Measurements from ENCODE around the gene AVPI1.

The AVPI1 gene

DNA sequence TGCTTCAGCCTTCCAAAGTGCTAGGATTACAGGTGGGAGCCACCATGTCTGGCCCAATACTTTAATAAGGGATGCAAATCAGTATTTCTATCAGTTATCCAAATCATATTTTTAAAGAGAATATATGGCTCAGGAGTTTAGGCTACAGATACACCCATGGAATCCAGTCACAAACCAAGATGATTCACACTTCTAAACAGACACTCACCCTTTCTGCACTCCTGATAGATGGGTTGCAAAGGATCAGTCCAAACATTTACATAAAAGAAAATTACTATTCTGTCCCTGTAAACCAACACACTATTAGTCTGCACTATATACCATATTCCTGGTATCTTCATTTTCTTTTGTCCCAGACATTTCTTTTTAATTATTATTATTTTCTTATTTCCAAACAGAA is 55.9 kb downstream of the AVPI1 start:
- ChIA-PET CTCF (interaction anchor here (0.7 kb wide), 1 partner anchor 1401 kb away, joined by 3 read pairs; no protein-coding TSS in a partner anchor), POLR2A (no interaction called here)
- Histone ChIP-seq H3K27ac (ENCODE audit: extremely low read depth, low read depth, low read length) (no peak overlapping the region), H3K4me3 (ENCODE audit: low read depth, low read length) (no peak overlapping the region), H3K9me3 (ENCODE audit: control insufficient read depth, insufficient read depth, low read depth, low read length) (no peaks in the 10 kb centered on the region), H3K36me3 (ENCODE audit: control insufficient read depth in 2 of 2, insufficient read depth in 1 of 2, low read length in 2 of 2) (no peaks in the 10 kb centered on the region), H3K4me1 (ENCODE audit: control insufficient read depth, insufficient read depth, low read length) (no peaks in the 10 kb centered on the region)
- TF ChIP-seq ZSCAN16 (tag by site-specific recombination; IDR thresholded peaks at IDR 0.05) (no peak), ZFP37 (tag by site-specific recombination; IDR thresholded peaks at IDR 0.05) (no peak), TRIM28 (IDR thresholded peaks at IDR 0.05; ENCODE audit: borderline replicate concordance, low read length) (no peak), ZNF341 (tag by site-specific recombination; IDR thresholded peaks at IDR 0.05; ENCODE audit: low read depth) (no peak)
- TF ChIP-seq, protein P1, sequence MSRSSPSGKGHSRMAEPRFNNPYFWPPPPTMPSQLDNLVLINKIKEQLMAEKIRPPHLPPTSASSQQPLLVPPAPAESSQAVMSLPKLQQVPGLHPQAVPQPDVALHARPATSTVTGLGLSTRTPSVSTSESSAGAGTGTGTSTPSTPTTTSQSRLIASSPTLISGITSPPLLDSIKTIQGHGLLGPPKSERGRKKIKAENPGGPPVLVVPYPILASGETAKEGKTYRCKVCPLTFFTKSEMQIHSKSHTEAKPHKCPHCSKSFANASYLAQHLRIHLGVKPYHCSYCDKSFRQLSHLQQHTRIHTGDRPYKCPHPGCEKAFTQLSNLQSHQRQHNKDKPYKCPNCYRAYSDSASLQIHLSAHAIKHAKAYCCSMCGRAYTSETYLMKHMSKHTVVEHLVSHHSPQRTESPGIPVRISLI (tag by site-specific recombination; IDR thresholded peaks at IDR 0.05): no peak

DNA sequence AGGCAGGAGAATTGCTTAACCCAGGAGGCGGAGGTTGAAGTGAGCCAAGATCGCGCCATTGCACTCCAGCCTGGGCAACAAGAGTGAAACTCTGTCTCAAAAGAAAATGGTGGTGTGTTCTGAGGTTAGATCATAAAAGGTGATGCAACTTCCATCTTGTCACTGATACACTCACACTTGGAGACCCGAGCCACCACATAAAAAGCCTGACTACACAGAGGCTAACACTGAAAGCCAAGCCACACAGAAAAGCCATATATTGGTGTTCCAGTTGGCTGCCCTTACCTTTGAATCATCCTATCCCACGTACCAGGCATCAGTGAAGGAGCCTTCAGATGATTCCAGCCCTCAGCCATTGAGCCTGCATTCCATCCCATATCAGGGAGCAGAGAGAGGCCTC is 57.8 kb downstream of the AVPI1 start:
- Histone ChIP-seq H3K4me3 (ENCODE audit: low read depth, low read length) (no peak overlapping the region), H3K9me3 (ENCODE audit: control insufficient read depth, insufficient read depth, low read depth, low read length) (no peaks in the 10 kb centered on the region), H3K4me1 (ENCODE audit: control insufficient read depth, insufficient read depth, low read length) (no peaks in the 10 kb centered on the region), H3K27ac (ENCODE audit: extremely low read depth, low read depth, low read length) (no peak overlapping the region), H3K36me3 (ENCODE audit: control insufficient read depth in 2 of 2, insufficient read depth in 1 of 2, low read length in 2 of 2) (no peaks in the 10 kb centered on the region)
- TF ChIP-seq, protein P2, sequence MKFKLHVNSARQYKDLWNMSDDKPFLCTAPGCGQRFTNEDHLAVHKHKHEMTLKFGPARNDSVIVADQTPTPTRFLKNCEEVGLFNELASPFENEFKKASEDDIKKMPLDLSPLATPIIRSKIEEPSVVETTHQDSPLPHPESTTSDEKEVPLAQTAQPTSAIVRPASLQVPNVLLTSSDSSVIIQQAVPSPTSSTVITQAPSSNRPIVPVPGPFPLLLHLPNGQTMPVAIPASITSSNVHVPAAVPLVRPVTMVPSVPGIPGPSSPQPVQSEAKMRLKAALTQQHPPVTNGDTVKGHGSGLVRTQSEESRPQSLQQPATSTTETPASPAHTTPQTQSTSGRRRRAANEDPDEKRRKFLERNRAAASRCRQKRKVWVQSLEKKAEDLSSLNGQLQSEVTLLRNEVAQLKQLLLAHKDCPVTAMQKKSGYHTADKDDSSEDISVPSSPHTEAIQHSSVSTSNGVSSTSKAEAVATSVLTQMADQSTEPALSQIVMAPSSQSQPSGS (tag by site-specific recombination; IDR thresholded peaks at IDR 0.05; ENCODE audit: low read depth): 0 out of 2 replicates have a peak, but pooled peaks have one; percentile 4
- no peak for TF ChIP-seq ZNF302 (tag by site-specific recombination; IDR thresholded peaks at IDR 0.05; ENCODE audit: low read depth)
- POLR2A ChIA-PET: interaction anchor here (0.6 kb wide), 2 partner anchors 9 to 33 kb away, joined by 3 read pairs; no protein-coding TSS in a partner anchor
- CTCF ChIA-PET: interaction anchor here (0.6 to 0.7 kb wide), 2 partner anchors 124 to 593 kb away, joined by 3 to 4 read pairs; no protein-coding TSS in a partner anchor

DNA sequence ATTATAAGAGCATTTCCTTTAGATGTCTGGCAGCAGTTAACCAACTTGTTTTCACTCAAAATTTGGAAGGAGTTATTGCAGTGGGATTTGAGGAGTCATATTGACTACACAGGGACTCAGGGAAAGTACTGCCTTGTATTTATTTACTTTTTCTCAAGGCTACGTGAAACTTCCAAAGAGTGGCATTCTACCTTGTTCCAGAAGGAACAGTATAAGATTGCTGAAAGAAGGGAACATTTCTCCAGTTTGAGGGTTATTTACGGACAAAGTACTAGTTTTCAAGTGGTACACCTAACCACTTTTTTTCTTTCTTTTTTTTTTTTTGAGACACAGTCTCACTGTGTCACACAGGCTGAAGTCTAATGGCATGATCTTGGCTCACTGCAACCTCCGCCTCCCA is 58.8 kb downstream of the AVPI1 start:
- Histone ChIP-seq H3K4me1 (ENCODE audit: control insufficient read depth, insufficient read depth, low read length) (no peaks in the 10 kb centered on the region), H3K27ac (ENCODE audit: extremely low read depth, low read depth, low read length) (no peak overlapping the region), H3K4me3 (ENCODE audit: low read depth, low read length) (no peak overlapping the region), H3K36me3 (ENCODE audit: control insufficient read depth in 2 of 2, insufficient read depth in 1 of 2, low read length in 2 of 2) (no peaks in the 10 kb centered on the region), H3K9me3 (ENCODE audit: control insufficient read depth, insufficient read depth, low read depth, low read length) (no peaks in the 10 kb centered on the region)
- POLR2A ChIA-PET: interaction anchor here (0.7 kb wide), 1 partner anchor 59 kb away, joined by 4 read pairs; no protein-coding TSS in a partner anchor
- TF ChIP-seq ZNF175 (tag by site-specific recombination; IDR thresholded peaks at IDR 0.05) (no peak), BCL11A (tag by site-specific recombination; IDR thresholded peaks at IDR 0.05; ENCODE audit: low read depth) (no peak), ZNF274 (IDR thresholded peaks at IDR 0.05; ENCODE audit: low read length) (no peak), ZNF274 (tag by site-specific recombination; IDR thresholded peaks at IDR 0.05; ENCODE audit: borderline replicate concordance) (0 out of 2 replicates have a peak, but pooled peaks have one; percentile 36), OVOL3 (tag by site-specific recombination; IDR thresholded peaks at IDR 0.05) (no peak), MEIS1 (CRISPR knock-in tag; IDR thresholded peaks at IDR 0.05; ENCODE audit: borderline replicate concordance) (no peak), ZNF16 (tag by site-specific recombination; IDR thresholded peaks at IDR 0.05; ENCODE audit: low read depth) (no peak), ZNF626 (tag by site-specific recombination; IDR thresholded peaks at IDR 0.05) (no peak), TRIM28 (IDR thresholded peaks at IDR 0.05; ENCODE audit: borderline replicate concordance, low read length) (no peak), SALL2 (tag by site-specific recombination; IDR thresholded peaks at IDR 0.05; ENCODE audit: borderline replicate concordance) (no peak)
- CTCF ChIA-PET: interaction anchor here (1.1 kb wide), 1 partner anchor 218 kb away, joined by 3 read pairs; no protein-coding TSS in a partner anchor

DNA sequence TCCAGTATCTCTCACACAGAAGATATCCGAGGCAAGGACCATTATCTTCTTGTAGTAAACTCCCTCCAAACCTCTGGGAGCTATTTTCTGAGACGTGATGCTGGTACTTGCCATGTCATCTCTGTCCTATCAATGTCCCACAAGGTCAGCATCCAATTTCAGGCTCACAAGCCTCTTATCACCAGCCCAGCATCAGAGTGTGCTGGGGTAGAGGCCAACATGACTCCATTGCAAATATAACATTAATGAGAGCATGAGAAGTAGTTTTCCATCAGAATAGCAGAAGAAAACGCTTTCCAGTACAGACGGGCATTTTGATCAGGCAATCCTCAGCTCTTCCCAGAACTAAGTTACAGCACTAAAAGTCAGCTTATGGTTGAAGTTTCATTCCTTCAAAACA is 59.3 kb downstream of the AVPI1 start:
- Histone ChIP-seq H3K4me1 (ENCODE audit: control insufficient read depth, insufficient read depth, low read length) (no peaks in the 10 kb centered on the region), H3K4me3 (ENCODE audit: low read depth, low read length) (no peak overlapping the region), H3K36me3 (ENCODE audit: control insufficient read depth in 2 of 2, insufficient read depth in 1 of 2, low read length in 2 of 2) (no peaks in the 10 kb centered on the region), H3K9me3 (ENCODE audit: control insufficient read depth, insufficient read depth, low read depth, low read length) (no peaks in the 10 kb centered on the region), H3K27ac (ENCODE audit: extremely low read depth, low read depth, low read length) (no peak overlapping the region)
- ChIA-PET POLR2A (no interaction called here), CTCF (interaction anchor here (0.6 to 1.1 kb wide), 2 partner anchors 105 to 217 kb away, joined by 3 read pairs; no protein-coding TSS in a partner anchor)
- TF ChIP-seq, protein P1 (tag by site-specific recombination; IDR thresholded peaks at IDR 0.05): no peak
- TF ChIP-seq ZNF530 (tag by site-specific recombination; IDR thresholded peaks at IDR 0.05; ENCODE audit: low read depth) (no peak), MEIS1 (CRISPR knock-in tag; IDR thresholded peaks at IDR 0.05; ENCODE audit: borderline replicate concordance) (no peak), TRIM28 (IDR thresholded peaks at IDR 0.05; ENCODE audit: borderline replicate concordance, low read length) (no peak), ZNF843 (tag by site-specific recombination; IDR thresholded peaks at IDR 0.05) (no peak), ZSCAN23 (tag by site-specific recombination; IDR thresholded peaks at IDR 0.05) (no peak), OSR2 (tag by site-specific recombination; IDR thresholded peaks at IDR 0.05) (no peak), ZNF654 (tag by site-specific recombination; IDR thresholded peaks at IDR 0.05; ENCODE audit: low read depth) (no peak), ZNF529 (tag by site-specific recombination; IDR thresholded peaks at IDR 0.05; ENCODE audit: insufficient replicate concordance) (no peak), ZNF701 (tag by site-specific recombination; IDR thresholded peaks at IDR 0.05) (no peak)
- TF ChIP-seq, protein P3, sequence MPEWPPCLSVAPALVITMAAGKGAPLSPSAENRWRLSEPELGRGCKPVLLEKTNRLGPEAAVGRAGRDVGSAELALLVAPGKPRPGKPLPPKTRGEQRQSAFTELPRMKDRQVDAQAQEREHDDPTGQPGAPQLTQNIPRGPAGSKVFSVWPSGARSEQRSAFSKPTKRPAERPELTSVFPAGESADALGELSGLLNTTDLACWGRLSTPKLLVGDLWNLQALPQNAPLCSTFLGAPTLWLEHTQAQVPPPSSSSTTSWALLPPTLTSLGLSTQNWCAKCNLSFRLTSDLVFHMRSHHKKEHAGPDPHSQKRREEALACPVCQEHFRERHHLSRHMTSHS (tag by site-specific recombination; IDR thresholded peaks at IDR 0.05): no peak

Measured in HEK293 (cell line).